IPS-11a (cell line): ENCODE measurements around the gene SLC2A5.
"Not testable (repeated sequence)": the region's sequence is repeated elsewhere in the genome, so short reads cannot be mapped to it uniquely, and the experiment has no call there.

Source experiments
- H3K4me3 ChIP-seq: one replicate; pipeline ENCODE4 v1.5.1; 2013; ENCODE audit warnings: low read depth, low read length, control low read depth

The SLC2A5 gene

GRCh38 chr1:9008236-9008635 is 61.2 kb downstream of the SLC2A5 start:
- H3K4me3 ChIP-seq, result no peak overlapping the region

DNA sequence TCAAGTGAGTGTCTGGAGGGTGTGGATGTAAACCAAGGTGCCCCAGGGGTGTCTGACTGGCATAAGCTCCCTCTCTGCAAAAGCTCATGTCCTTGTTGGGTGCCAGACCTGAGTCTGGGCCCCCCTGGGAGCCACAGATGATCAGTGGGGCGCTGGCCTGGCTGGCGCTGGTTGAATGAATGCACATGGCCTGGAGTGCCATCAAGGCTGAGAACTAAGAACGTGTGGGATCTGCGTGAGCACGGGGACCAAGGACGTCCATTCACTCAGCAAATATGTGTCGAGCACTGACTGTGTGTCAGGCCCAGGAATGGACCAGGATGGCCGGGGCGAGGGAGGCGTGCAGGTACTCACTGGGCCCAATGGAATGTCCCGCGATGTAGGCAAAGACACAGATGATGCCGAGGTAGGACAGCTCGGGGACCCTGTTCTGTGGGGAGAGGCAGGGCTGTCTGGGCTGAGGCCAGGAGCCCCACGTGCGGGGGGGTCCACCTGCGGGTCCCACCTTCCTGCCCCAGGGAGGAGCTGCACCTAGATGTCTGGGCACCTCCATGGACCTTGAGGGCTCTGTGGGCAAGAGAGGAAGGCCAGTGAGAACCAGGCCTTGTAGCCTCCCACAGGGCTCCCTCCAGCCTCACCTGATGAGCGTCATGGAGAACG is 62.3 kb downstream of the SLC2A5 start:
- H3K4me3 ChIP-seq, result no peak overlapping the region

- H3K4me3 ChIP-seq, result no peak overlapping the region
Observed at GRCh38 chr1:9005395-9005708, 64.1 kb downstream of the SLC2A5 start.

DNA sequence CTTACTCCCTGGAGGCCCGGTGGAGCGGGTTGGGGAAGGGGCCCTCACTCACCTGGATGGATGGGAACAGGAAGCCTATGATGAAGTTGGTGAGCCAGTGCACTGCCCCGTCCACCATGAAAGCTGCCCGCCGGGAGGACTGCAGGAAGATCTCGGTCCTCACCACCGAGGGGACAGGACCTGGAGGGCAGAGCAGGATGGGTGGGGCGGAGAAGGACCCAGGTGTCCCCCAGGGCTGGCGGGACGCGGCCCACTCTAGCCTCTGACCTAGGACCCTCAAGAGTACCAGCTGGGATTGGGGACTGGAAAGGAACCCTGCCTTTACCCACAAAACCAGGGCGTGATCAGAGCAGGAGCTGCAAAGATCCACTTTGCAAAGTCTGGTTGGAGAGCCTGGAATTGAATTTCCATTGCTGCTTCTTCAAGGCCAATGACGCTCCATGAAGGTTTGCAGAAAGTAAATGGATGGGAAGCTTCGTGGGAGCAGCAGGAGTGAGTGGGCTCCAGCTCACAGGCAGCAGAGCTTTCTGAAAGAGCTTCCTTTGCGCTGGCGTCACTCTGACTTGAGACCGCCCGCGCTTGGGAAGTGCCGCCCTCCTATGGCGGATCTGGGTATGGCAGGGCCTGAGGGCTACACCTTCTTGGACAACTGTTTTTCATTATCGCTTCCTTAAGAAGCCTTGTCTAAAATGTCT is 64.6 kb downstream of the SLC2A5 start:
- no peak overlapping the region for H3K4me3 ChIP-seq

GRCh38 chr1:9004031-9004699 is 65.3 kb downstream of the SLC2A5 start:
- H3K4me3 ChIP-seq, result no peak overlapping the region

GRCh38 chr1:9002215-9002560 is 67.2 kb downstream of the SLC2A5 start:
- H3K4me3 ChIP-seq, result not testable (repeated sequence)

DNA sequence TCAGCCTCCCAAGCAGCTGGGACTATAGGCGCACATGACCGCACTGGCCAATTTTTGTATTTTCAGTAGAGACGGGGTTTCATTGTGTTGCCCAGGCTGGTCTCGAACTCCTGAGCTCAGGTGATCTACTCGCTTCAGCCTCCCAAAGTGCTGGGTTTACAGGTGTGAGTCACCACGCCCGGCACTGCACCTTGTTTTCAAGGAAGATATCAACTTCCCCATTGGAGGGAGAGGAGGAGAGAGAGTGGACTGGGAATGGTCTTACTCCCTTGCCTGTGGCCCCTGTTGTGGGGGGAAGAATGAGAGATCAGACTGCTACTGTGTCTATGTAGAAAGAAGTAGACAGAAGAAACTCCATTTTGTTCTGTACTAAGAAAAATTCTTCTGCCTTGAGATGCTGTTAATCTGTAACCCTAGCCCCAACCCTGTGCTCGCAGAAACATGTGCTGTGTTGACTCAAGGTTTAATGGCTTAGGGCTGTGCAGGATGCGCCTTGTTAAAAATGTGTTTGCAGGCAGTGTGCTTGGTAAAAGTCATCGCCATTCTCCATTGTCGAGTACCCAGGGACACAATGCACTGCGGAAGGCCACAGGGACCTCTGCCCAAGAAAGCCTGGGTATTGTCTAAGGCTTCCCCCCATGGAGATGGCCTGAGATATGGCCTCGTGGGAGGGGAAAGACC is 67.8 kb downstream of the SLC2A5 start:
- H3K4me3 ChIP-seq, result not testable (repeated sequence)

GRCh38 chr1:8993962-8994675 is 75.3 kb downstream of the SLC2A5 start:
- not testable (repeated sequence) for H3K4me3 ChIP-seq

GRCh38 chr1:8992936-8993687 is 76.3 kb downstream of the SLC2A5 start:
- no peak overlapping the region for H3K4me3 ChIP-seq

DNA sequence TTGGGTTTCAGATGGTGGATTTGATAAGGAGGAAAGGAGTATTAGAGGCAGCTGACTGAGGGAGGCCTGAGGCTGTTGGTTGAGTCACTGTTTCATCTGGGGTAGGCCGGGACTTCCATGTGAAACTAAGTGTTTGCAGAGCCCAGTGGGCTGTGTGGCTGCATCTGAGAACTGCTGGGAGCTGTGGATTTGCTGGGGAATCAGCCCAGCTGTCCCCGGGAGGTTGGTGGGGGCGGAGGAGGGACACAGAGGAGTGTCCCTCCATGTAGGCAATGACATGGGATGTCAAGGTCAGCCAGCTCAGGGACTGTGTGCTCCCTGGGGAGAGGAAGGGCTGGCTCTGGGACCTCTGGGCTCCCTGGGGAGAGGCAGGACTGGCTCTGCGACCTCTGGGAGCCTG is 79.6 kb downstream of the SLC2A5 start:
- H3K4me3 ChIP-seq, result no peak overlapping the region

DNA sequence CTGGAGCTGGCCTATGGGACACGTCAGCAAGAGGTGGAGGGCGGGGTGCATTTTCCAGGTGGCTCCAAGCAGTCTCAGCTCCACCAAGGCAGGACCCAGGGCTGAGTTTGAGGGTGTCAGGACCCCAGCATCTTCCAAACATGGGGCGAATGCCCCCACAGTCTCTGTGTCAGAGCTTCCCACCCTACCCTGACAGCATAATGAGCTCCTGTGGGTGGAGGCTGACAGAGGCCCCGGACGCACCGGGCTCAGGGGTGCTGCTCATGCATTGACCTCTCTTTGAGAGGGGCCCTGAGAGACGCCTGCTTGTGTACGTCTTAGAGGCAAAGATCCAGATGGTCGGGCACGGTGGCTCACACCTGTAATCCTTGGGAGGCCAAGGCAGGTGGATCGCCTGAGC is 80.4 kb downstream of the SLC2A5 start:
- no peak overlapping the region for H3K4me3 ChIP-seq

DNA sequence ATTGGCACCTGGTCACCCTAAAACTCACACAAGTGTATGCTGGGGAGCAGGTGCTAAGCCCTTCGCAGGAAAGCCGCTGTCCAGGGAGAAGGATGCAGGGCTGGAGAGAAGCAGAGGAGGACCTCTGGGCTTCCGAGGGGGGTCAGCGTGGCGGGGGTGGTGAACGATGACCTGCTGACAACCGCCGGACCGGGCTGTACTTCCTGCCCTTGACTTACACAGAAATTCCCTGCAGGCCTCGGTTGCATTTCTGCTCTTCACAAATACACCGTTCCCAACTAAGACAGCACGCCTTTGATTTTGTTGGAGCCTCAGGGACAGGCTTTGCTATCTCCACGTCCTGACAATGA is 80.8 kb downstream of the SLC2A5 start:
- no peak overlapping the region for H3K4me3 ChIP-seq

- no peak overlapping the region for H3K4me3 ChIP-seq
Observed at GRCh38 chr1:8987881-8988617, 81.4 kb downstream of the SLC2A5 start.

- H3K4me3 ChIP-seq, result no peak overlapping the region
Observed at GRCh38 chr1:8986814-8987190, 82.6 kb downstream of the SLC2A5 start.

GRCh38 chr1:8985915-8986813 is 83.3 kb downstream of the SLC2A5 start:
- no peak overlapping the region for H3K4me3 ChIP-seq
